C4-2B (cell line): Measurements from ENCODE around the gene MBD6.

Experiments
- CTCF ChIP-seq: fragments of 450-650 bp; conservative IDR thresholded peaks from 2 replicates; pipeline ENCODE4 v1.5.1; 2017; ENCODE audit warnings: mild to moderate bottlenecking
- ZFX ChIP-seq: fragments of 450-650 bp; IDR thresholded peaks from 2 replicates; pipeline ENCODE4 v1.6.1; 2017

GRCh38 chr12:57533108-57533507 lies 10.5 kb downstream of the MBD6 start:
- no peak for TF ChIP-seq CTCF
- TF ChIP-seq ZFX = no peak
